ENCODE measurements around the gene PTGDR2.
A peak's percentile ranks its signal among the peaks of the same experiment; 100 is the strongest.

The PTGDR2 gene

DNA sequence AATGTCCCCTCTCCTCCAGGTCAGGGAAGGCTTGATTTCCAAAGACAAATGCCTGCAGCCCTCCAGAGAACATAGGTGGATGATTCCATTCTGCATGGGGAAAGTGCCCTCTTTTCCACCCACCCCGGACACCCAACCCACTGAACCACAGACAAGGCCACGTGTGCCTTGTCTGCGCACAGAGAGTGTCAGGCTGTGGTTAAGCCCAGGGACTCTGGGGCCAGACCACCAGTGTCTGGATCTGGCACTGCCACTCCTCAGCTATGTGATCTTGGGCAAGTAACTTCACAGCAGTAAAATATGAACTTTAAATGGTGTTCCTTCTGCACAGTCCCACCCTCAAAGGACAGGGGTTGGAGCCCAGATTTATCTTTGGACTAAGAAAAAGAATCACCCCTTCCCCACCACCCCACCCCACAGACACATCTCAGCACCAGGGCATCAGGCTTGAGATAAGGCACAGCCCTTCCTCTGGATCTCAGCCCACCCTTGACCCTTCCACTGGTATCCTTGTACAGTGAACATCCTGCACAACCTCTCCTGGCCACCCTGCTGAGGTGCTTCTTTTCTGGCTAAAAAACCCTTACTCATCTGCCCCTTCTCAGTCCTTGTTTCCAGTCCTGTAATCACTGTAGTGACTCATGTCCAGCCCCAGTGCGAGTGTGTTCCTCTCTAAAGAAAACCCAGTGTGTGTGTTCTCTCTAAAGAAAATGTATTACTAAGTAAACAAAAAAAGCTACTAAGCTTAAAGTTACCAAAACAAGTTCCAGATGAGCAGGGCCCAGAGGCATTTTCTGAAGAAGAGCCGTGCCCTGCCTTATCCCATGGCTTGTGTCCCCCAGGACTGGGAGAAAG lies 1.9 kb upstream of the PTGDR2 start:
- DNase-seq: no peak

GRCh38 chr11:60854847-60855725 lies 664 bp downstream of the PTGDR2 start:
- DNase-seq: no peak

GRCh38 chr11:60854140-60854846 lies 1.5 kb downstream of the PTGDR2 start:
- DNase-seq: no peak

GRCh38 chr11:60852982-60853950 lies 2.5 kb downstream of the PTGDR2 start:
- no peak for DNase-seq

DNA sequence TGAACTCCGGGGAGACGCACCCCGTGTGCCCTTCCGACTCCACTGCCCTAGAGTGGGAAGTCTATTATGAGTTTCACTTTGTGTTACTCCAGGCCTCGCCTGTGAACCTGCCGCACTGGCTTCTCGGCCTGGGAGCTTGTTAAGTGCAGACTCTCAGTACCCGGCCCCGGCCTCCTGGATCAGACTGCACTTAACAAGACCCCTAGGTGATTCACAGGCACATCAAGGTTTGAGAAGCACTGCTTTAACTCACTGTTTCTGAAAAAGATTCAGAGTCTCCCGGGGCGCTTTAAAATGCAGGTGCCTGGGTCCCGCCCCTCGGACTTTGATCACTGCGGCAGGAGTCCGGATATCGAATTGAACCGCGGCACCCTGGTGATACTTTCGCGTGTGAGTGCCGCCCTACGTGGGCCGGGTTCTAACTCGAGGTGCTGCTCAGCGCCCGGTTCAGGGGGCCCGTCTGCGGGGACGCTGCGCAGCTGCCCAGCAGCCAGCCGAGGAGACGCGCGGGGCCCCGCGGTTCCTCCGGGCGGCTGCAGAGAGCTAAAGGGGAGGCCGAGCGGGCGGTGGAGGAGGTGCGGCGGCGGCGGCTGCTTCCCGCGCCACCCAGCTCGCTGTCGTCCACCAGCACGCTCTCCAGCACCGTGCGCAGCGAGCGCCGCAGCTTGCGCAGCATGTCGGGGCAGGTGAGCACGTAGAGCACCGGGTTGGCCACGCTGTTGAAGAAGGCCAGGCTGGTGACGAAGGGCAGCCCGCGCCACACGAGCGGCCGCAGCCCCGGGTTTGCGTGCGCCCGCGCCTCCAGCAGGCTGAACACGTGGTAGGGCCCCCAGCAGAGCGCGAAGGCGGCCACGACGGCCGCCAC lies 3.4 kb downstream of the PTGDR2 start:
- DNase-seq: no peak

DNA sequence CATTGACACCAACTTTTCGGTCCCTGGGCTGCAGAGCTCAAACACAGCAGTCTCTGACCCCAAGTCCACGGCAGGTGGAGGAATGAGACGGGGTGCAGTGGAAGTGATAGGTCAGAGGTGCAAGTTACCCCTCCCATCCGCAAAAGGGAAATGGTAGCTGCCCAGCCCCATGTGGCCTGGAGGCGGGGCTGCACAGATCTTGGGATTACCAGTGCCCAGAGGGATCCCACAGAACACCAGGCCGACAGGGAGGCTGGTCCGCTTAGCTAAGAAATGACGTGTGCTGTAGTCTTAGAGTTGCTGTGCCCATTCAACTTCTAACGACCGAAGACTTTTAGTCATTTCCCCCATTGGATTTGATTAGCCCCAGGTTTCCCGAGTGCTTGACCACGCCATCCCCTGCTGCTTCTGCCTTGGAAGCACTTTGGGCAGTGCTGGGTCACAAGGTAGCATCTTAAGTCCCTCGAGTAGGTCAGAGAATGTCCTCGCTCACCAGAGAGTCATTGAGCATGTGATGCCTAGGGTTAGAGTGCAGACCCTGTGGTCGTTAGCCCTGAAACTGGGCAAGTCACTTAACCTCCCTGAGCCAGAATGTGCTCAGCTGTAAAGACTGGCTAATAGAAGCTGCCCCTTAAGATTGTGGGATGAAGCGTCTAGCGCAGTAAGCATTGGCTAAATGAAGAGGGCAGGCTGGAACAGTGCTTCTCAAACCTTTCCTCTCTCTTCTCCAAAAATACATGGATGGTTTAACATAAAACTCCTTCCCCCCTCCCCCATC lies 4.2 kb downstream of the PTGDR2 start:
- no peak for DNase-seq

- DNase-seq: no peak
Measured at GRCh38 chr11:60849641-60850520, 5.9 kb downstream of the PTGDR2 start.

DNA sequence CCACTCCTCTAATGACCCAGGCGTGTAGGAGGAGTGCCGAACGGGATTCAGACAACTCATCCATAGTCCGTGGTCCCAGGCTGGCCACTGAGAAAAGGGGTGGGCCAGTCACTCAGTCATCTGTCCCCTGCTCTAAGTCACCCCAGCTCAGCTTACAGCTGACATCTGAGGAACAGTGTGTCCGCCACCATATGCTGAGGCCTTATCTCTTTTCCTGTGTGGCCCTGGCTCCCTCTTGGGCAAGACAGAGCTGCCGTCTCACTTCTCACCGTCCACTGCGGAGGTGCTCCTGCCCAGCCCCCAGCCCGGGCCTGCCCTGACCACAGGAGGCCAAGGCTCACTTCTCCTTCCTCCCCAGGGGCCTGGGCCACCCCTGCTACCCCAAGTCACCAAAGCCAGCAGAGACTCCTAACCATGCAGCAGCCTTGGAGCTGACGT lies 7.0 kb downstream of the PTGDR2 start:
- DNase-seq: no peak

GRCh38 chr11:60847896-60848295 lies 7.9 kb downstream of the PTGDR2 start:
- no peak for DNase-seq

DNA sequence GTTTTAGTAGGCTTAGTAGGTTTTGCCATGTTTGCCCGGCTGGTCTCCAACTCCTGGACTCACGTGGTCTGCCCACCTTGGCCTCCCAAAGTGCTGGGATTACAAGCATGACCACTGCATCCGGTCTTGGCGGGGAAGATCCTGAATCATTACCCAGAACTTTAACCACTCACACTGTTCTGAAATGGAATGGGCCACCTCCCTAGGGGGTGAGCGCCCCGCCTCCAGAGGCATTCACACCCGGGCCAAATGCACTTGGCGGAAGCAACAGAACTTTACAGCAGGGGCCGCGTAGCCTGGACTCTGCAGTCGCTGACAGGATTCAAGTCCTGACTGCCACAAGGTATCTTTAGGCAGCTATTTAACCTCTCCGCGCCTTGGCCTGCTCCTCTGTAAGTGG lies 8.5 kb downstream of the PTGDR2 start:
- no peak for DNase-seq

DNA sequence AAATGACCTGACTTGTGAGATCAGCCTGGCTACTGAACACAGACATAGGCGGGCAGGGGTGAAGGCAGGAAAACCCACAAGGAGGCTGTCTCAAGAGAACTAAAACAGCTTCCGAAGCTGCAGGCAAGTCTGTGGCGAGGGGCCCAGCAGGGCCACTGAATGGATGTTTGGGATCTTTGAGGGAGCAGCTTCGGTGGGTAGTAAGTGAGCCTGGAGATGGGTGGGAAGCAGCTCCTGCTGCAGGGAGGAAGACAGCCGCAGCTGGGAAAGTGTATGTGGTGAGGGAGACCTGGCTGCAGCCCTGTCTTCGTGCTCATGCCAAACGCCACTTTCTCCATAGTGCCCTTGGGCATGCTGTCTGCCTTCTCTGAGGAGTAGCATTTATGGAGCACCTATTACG lies 10.4 kb downstream of the PTGDR2 start:
- DNase-seq: no peak

- DNase-seq: no peak
Measured at GRCh38 chr11:60844870-60845221, 10.9 kb downstream of the PTGDR2 start.

- DNase-seq: no peak
Measured at GRCh38 chr11:60844045-60844869, 11.5 kb downstream of the PTGDR2 start.

GRCh38 chr11:60842668-60843600 lies 12.8 kb downstream of the PTGDR2 start:
- no peak for DNase-seq

GRCh38 chr11:60841797-60842667 lies 13.7 kb downstream of the PTGDR2 start, which contains the start of gene CCDC86:
TSS of gene CCDC86 (plus strand) at chr11:60842113. CDS start at chr11:60842125, 12 bp downstream.
- DNase-seq: peak; percentile 99

Data from activated CD4-positive, alpha-beta T cell treated with anti-CD3 and anti-CD28 coated beads for 1 hour (primary cell).